ENCODE measurements around the gene SFMBT2. TPM values are rescaled to one million over a fixed set of nuclear protein-coding genes. Genes with fewer than 3 reads are reported as not detected.

SFMBT2 gene
- total RNA-seq, 1 experiment from 2014 or later = 0.02 TPM

- TF ChIP-seq REST (IDR thresholded peaks at IDR 0.05; ENCODE audit: low read depth) (no peak), EGR1 (IDR thresholded peaks at IDR 0.05; ENCODE audit: low read depth) (no peak), ZFX (IDR thresholded peaks at IDR 0.05) (no peak), CTCF (IDR thresholded peaks at IDR 0.05 in 2 of 3, conservative IDR thresholded peaks at IDR 0.05 in 1 of 3; ENCODE audit: borderline replicate concordance in 1 of 3, insufficient read depth in 1 of 3, low read depth in 2 of 3, low read length in 2 of 3) (no peak), SP1 (IDR thresholded peaks at IDR 0.05; ENCODE audit: low read depth) (no peak), ATF3 (IDR thresholded peaks at IDR 0.05) (no peak), SRF (IDR thresholded peaks at IDR 0.05; ENCODE audit: low read depth) (no peak), YY1 (IDR thresholded peaks at IDR 0.05; ENCODE audit: extremely low read depth, insufficient replicate concordance, low read depth, low read length) (no peak), ELF1 (IDR thresholded peaks at IDR 0.05; ENCODE audit: borderline replicate concordance, low read depth) (no peak), SIN3A (IDR thresholded peaks at IDR 0.05; ENCODE audit: low read depth) (no peak), EZH2 (IDR thresholded peaks at IDR 0.05) (no peak)
Measured at GRCh38 chr10:7265396-7266123, 145.3 kb downstream of the SFMBT2 start (continued).

All from HCT116 (cell line).